ENCODE measurements around the gene AP1G2. TPM values are rescaled to one million over a fixed set of nuclear protein-coding genes. Genes with fewer than 3 reads are reported as not detected.

Gene AP1G2
- total RNA-seq, 1 experiment from 2014 or later: 155 TPM

DNA sequence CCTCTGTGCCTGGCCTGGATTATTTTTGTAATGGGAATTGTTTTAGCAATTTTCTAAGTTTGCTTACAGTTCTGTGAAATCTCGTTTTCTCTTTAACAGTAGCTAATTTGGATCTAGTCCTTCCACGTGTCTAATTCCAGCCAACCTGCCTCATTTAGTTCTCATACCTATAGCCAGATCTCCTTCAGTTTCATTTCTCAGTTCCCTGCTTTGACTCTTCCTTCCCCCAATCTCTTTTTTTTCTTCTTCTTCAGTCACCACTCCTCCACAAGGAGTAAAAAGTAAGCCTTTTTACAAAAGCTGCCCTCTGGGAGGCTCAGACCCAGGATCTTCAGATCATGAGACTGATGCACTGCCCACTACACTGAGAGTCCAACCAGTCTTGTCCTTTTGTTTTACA is 10.1 kb downstream of the AP1G2 start:
- no peak for ATAC-seq
- H3K9me2 ChIP-seq (ENCODE audit: insufficient read depth): no peaks in the 10 kb centered on the region
- H3K9me3 ChIP-seq (ENCODE audit: control insufficient read depth in 1 of 2, insufficient read depth in 1 of 2, low read depth in 1 of 2, low read length in 2 of 2): no peaks in the 10 kb centered on the region
- BruUV-seq (replicated peaks): no TSS peak
- no peak overlapping the region for H3K9ac ChIP-seq (ENCODE audit: low read length)
- RAD21 ChIA-PET (ENCODE audit: low non-redundant PET in 1 of 2, low total read pairs in 2 of 2, uncharacterized antibody in 2 of 2, unreplicated experiment in 2 of 2): interaction anchor here in 1 of 2 experiments (1.1 kb wide), 1 partner anchor 79 kb away, joined by 6 read pairs; no protein-coding TSS in a partner anchor
- H3K4me1 ChIP-seq (ENCODE audit: control insufficient read depth in 1 of 2, insufficient read depth in 2 of 2, low read length in 2 of 2): peaks cover 5 to 18% of the 10 kb centered on the region in 2 experiments; a peak in 2 of 4 replicates
- intact Hi-C loops (cut with micrococcal nuclease): loop anchor here (5.0 kb wide), 1 partner anchor 290 kb away; no protein-coding TSS in a partner anchor
- H4K20me1 ChIP-seq (ENCODE audit: insufficient read depth): no peaks in the 10 kb centered on the region
- no peak for DNase-seq (ENCODE audit: low read depth, low spot score)
- POLR2A ChIA-PET: no interaction called here
- H3K4me3 ChIP-seq (replicated peaks in 1 of 2; ENCODE audit: low read depth in 1 of 2, low read length in 2 of 2): no peak overlapping the region
- H3K36me3 ChIP-seq (ENCODE audit: control insufficient read depth in 1 of 2, insufficient read depth in 2 of 2, low read length in 2 of 2): peaks cover 16 to 22% of the 10 kb centered on the region in 2 experiments; a peak in 3 of 4 replicates
- peak overlapping the region; percentile 13; the same call in 1 of the 2 replicates for H3K27ac ChIP-seq (ENCODE audit: low read depth, low read length)
- CTCF ChIA-PET: interaction anchor here (0.9 to 6.0 kb wide), 4 partner anchors 11 to 231 kb away, joined by 3 to 69 read pairs (median 13); partner anchors contain the start of gene AP1G2
- H3K4me2 ChIP-seq (ENCODE audit: low read length): peak overlapping the region; percentile 95; the same call in 1 of the 2 replicates
- no peak for TF ChIP-seq TCF7L2 (IDR thresholded peaks at IDR 0.05; ENCODE audit: borderline replicate concordance, extremely low read depth, insufficient read depth, insufficient read length)
- H2AFZ ChIP-seq (ENCODE audit: low read depth, low read length, poor library complexity, severe bottlenecking): no peak overlapping the region
- no peaks in the 10 kb centered on the region for H3K27me3 ChIP-seq (ENCODE audit: insufficient read depth, low read length)
- peaks cover 6% of the 10 kb centered on the region; the same call in 1 of the 2 replicates for H3K79me2 ChIP-seq (ENCODE audit: insufficient read depth, low read length)

DNA sequence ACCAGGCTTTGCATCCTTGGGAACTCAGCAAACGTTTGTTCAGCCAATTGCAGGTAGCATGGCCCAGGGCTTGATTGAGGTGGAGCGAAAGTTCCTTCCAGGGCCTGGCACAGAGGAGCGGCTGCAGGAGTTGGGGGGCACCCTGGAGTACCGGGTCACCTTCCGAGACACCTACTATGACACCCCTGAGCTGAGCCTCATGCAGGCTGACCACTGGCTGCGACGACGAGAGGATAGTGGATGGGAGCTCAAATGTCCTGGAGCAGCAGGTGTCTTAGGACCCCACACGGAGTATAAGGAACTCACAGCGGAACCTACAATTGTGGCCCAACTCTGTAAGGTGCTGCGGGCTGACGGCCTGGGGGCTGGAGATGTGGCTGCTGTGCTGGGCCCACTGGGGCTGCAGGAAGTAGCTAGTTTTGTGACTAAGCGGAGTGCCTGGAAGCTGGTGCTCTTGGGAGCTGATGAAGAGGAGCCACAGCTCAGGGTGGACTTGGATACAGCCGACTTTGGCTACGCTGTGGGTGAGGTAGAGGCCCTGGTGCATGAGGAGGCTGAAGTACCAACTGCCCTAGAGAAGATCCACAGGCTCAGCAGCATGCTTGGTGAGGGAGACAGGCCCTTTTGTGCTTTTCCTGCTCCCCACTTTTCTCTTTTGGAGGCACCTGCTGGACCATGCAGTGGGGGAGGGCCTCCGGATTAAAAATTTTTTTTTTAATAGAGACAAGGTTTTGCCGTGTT is 10.7 kb downstream of the AP1G2 start:
- Histone ChIP-seq H3K4me2 (ENCODE audit: low read length) (peak overlapping the region; percentile 95), H3K27me3 (ENCODE audit: insufficient read depth, low read length) (no peaks in the 10 kb centered on the region), H3K4me1 (ENCODE audit: control insufficient read depth in 1 of 2, insufficient read depth in 2 of 2, low read length in 2 of 2) (peaks cover 5 to 21% of the 10 kb centered on the region in 2 experiments; a peak in 3 of 4 replicates), H3K4me3 (replicated peaks in 1 of 2; ENCODE audit: low read depth in 1 of 2, low read length in 2 of 2) (peak overlapping the region; percentile 81 to 92), H3K27ac (ENCODE audit: low read depth, low read length) (peak overlapping the region; percentile 91), H3K9ac (ENCODE audit: low read length) (peak overlapping the region; percentile 82), H2AFZ (ENCODE audit: low read depth, low read length, poor library complexity, severe bottlenecking) (no peak overlapping the region), H3K9me2 (ENCODE audit: insufficient read depth) (no peaks in the 10 kb centered on the region), H3K79me2 (ENCODE audit: insufficient read depth, low read length) (peaks cover 6% of the 10 kb centered on the region; the same call in 1 of the 2 replicates), H4K20me1 (ENCODE audit: insufficient read depth) (no peaks in the 10 kb centered on the region), H3K9me3 (ENCODE audit: control insufficient read depth in 1 of 2, insufficient read depth in 1 of 2, low read depth in 1 of 2, low read length in 2 of 2) (no peaks in the 10 kb centered on the region), H3K36me3 (ENCODE audit: control insufficient read depth in 1 of 2, insufficient read depth in 2 of 2, low read length in 2 of 2) (peaks cover 16 to 19% of the 10 kb centered on the region in 2 experiments; a peak in 3 of 4 replicates)
- ChIA-PET CTCF (interaction anchor here (0.8 to 6.0 kb wide), 4 partner anchors 11 to 78 kb away, joined by 3 to 69 read pairs (median 12); partner anchors contain the start of gene AP1G2), POLR2A (no interaction called here), RAD21 (ENCODE audit: low non-redundant PET in 1 of 2, low total read pairs in 2 of 2, uncharacterized antibody in 2 of 2, unreplicated experiment in 2 of 2) (no interaction called here)
- BruUV-seq (replicated peaks): no TSS peak
- no peak for TF ChIP-seq SRF (IDR thresholded peaks at IDR 0.05; ENCODE audit: low read depth)
- TF ChIP-seq ZNF274 (IDR thresholded peaks at IDR 0.05; ENCODE audit: low read depth, low read length): no peak
- TF ChIP-seq SP1 (IDR thresholded peaks at IDR 0.05; ENCODE audit: low read depth): no peak
- TF ChIP-seq, protein P1, sequence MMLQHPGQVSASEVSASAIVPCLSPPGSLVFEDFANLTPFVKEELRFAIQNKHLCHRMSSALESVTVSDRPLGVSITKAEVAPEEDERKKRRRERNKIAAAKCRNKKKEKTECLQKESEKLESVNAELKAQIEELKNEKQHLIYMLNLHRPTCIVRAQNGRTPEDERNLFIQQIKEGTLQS (IDR thresholded peaks at IDR 0.05): no peak
- no peak for TF ChIP-seq SIN3A (IDR thresholded peaks at IDR 0.05; ENCODE audit: low read depth)
- TF ChIP-seq, protein P2, sequence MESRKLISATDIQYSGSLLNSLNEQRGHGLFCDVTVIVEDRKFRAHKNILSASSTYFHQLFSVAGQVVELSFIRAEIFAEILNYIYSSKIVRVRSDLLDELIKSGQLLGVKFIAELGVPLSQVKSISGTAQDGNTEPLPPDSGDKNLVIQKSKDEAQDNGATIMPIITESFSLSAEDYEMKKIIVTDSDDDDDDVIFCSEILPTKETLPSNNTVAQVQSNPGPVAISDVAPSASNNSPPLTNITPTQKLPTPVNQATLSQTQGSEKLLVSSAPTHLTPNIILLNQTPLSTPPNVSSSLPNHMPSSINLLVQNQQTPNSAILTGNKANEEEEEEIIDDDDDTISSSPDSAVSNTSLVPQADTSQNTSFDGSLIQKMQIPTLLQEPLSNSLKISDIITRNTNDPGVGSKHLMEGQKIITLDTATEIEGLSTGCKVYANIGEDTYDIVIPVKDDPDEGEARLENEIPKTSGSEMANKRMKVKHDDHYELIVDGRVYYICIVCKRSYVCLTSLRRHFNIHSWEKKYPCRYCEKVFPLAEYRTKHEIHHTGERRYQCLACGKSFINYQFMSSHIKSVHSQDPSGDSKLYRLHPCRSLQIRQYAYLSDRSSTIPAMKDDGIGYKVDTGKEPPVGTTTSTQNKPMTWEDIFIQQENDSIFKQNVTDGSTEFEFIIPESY (IDR thresholded peaks at IDR 0.05; ENCODE audit: extremely low read depth, insufficient replicate concordance, low read length): no peak
- no peak for TF ChIP-seq POLR2A (IDR thresholded peaks at IDR 0.05; ENCODE audit: borderline replicate concordance, extremely low read depth, insufficient read depth, insufficient read length)
- TF ChIP-seq, protein P3, sequence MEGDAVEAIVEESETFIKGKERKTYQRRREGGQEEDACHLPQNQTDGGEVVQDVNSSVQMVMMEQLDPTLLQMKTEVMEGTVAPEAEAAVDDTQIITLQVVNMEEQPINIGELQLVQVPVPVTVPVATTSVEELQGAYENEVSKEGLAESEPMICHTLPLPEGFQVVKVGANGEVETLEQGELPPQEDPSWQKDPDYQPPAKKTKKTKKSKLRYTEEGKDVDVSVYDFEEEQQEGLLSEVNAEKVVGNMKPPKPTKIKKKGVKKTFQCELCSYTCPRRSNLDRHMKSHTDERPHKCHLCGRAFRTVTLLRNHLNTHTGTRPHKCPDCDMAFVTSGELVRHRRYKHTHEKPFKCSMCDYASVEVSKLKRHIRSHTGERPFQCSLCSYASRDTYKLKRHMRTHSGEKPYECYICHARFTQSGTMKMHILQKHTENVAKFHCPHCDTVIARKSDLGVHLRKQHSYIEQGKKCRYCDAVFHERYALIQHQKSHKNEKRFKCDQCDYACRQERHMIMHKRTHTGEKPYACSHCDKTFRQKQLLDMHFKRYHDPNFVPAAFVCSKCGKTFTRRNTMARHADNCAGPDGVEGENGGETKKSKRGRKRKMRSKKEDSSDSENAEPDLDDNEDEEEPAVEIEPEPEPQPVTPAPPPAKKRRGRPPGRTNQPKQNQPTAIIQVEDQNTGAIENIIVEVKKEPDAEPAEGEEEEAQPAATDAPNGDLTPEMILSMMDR (IDR thresholded peaks at IDR 0.05 in 2 of 3, conservative IDR thresholded peaks at IDR 0.05 in 1 of 3; ENCODE audit: borderline replicate concordance in 1 of 3, insufficient read depth in 1 of 3, low read depth in 2 of 3, low read length in 2 of 3): no peak
- TF ChIP-seq, protein P4, sequence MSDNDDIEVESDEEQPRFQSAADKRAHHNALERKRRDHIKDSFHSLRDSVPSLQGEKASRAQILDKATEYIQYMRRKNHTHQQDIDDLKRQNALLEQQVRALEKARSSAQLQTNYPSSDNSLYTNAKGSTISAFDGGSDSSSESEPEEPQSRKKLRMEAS (IDR thresholded peaks at IDR 0.05): no peak
- no peak for ATAC-seq
- intact Hi-C loops (cut with micrococcal nuclease): loop anchor here (5.0 kb wide), 1 partner anchor 290 kb away; no protein-coding TSS in a partner anchor
- DNase-seq (ENCODE audit: low read depth, low spot score): no peak
